Measurements from ENCODE around the gene IGSF1.

The IGSF1 gene, protein sequence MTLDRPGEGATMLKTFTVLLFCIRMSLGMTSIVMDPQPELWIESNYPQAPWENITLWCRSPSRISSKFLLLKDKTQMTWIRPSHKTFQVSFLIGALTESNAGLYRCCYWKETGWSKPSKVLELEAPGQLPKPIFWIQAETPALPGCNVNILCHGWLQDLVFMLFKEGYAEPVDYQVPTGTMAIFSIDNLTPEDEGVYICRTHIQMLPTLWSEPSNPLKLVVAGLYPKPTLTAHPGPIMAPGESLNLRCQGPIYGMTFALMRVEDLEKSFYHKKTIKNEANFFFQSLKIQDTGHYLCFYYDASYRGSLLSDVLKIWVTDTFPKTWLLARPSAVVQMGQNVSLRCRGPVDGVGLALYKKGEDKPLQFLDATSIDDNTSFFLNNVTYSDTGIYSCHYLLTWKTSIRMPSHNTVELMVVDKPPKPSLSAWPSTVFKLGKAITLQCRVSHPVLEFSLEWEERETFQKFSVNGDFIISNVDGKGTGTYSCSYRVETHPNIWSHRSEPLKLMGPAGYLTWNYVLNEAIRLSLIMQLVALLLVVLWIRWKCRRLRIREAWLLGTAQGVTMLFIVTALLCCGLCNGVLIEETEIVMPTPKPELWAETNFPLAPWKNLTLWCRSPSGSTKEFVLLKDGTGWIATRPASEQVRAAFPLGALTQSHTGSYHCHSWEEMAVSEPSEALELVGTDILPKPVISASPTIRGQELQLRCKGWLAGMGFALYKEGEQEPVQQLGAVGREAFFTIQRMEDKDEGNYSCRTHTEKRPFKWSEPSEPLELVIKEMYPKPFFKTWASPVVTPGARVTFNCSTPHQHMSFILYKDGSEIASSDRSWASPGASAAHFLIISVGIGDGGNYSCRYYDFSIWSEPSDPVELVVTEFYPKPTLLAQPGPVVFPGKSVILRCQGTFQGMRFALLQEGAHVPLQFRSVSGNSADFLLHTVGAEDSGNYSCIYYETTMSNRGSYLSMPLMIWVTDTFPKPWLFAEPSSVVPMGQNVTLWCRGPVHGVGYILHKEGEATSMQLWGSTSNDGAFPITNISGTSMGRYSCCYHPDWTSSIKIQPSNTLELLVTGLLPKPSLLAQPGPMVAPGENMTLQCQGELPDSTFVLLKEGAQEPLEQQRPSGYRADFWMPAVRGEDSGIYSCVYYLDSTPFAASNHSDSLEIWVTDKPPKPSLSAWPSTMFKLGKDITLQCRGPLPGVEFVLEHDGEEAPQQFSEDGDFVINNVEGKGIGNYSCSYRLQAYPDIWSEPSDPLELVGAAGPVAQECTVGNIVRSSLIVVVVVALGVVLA (N-terminal part only)

DNA sequence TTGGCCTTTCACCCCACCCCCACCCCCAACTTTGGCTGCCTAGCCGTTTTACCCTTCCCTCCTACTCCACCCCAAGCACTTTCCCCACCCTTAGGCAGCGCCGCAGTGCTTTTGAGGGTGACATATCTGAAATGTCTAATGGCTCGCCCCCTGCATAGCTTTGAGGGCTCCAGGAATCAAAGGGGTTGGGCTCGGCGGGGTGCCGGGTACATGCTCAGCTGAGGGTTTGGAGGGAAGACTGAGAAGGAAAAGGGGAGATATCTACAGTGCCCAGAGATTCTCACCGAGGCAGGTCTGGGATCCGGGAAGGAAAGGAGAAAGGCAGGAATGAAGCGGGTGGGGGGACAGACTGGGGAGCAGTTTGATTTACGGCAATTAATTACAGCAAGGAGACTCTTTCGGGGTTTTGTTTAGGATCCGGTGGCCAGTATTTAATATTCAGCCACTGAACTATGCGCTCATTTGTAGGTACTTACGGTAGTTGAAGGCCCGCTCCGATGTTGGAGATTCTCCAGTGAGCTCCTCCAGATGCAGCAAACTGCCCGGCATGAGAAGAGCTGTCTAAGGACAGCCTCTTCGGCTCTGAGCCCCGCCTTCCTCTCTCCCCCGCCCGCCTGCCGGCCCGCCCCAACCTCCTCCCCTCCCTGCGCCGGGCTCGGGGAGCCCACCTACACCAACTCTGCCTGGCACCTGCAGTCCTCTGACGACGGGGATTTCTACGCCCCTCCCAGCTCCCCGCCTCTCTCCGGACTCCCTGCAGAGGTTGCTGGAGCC, at the start of gene IGSF1:
TSS of gene IGSF1 (minus strand) at position 569 of the 774 bp plus-strand sequence. CDS start 2,632 bp downstream, outside the sequence.
- peak; percentile 57 for DNase-seq

DNA sequence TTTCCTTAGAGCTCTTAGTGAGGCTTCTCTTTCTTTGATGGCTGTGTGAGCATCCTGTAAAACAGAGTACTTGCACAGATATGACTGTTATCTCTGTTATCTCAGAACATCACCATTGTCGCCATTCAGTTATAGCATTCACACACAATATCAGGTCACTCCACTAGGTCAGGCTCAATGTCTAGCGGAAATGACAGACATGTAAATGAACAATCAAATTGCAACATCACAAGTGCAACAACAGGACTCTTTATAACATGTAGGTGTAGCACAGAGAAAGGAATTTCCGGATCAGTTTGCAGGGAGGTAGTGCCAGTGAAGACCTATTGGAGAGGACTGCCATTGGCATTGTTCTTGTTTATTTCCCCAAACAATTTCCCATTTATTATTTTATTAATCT, 43.2 kb upstream of the IGSF1 start:
- no peak for DNase-seq

DNA sequence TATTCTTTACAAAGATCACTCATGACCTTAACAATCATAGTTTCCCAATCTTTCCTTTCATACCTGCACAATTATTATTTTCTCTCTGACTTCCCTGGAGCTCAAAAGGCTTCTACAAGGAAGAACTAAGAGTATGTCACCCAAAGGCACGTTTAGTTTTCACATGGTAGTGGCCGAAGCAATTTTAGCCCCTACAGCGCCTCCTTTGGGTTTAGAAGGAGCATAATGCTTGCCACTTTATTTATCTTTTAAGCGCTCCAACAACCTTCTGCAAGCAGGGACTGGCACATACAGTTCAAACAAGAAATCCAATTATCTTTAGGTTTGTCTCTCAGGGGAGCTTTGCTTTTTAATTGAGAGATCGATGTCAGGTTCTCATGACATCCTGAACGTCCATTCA, 42.0 kb upstream of the IGSF1 start:
- DNase-seq = no peak

GRCh38 chrX:131330735-131331134, 41.6 kb upstream of the IGSF1 start:
- DNase-seq = no peak

DNA sequence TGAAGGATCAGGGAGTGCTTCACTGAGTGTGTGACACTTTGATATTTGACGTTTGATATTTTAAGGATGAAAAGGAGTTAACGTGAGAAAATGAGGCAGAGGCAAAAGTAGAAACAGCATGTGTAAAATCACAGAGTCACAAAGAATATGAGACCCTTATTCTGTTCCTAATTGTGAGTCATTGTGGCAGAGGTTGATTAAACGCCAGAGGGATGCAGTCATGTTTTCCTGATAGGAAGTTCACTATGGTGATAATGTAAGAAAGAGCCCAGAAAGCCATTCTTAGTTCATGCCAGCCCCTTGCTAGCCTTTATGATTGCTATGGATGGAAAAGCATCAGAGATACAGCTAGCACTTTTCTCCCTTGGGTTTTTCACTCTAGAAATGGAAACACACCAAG, 33.5 kb upstream of the IGSF1 start:
- DNase-seq = no peak

- DNase-seq = no peak
These were observed 28.2 kb upstream of the IGSF1 start for GRCh38 chrX:131317326-131317725.

GRCh38 chrX:131316260-131316659, 27.2 kb upstream of the IGSF1 start:
- no peak for DNase-seq

GRCh38 chrX:131308980-131309379, 19.9 kb upstream of the IGSF1 start:
- DNase-seq = no peak

DNA sequence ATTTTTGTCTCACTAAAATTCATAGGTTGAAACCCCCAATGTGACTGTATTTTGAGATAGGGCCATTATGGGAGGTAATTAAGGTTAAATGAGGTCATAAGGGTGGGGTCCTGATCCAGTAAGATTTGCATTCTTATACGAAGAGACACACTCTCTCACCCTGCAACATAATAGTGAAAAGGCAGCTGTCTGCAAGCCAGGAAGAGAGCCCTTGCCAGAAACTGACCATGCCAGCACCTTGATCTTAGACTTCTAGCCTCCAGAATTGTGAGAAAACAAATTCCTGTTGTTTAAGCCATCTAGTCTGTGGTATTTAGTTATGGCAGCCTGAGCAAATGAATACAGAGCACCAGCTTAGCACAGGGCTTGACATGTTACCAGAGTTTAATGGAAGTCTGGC, 17.5 kb upstream of the IGSF1 start:
- no peak for DNase-seq

GRCh38 chrX:131305926-131306325, 16.8 kb upstream of the IGSF1 start:
- no peak for DNase-seq

DNA sequence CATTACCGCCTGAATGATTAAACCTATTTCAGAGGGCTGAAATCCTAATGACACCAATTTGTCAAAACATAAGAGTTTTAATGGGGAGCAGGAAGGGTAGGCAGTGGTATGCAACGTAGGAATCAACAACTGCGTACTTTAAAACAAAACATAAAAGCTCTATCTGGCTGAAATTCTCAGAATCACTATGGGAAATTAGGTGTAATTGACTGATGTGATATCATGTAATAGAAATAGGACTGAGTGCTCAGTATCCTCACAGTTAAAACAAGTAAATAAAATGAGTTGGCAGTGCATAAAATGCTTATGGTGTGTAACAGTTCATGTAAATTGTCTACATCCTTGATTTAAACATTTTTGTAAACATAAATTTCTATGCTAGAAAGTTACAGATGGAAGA, 13.6 kb upstream of the IGSF1 start:
- no peak for DNase-seq

- DNase-seq = no peak
These were observed 12.0 kb upstream of the IGSF1 start for GRCh38 chrX:131301155-131301554.

DNA sequence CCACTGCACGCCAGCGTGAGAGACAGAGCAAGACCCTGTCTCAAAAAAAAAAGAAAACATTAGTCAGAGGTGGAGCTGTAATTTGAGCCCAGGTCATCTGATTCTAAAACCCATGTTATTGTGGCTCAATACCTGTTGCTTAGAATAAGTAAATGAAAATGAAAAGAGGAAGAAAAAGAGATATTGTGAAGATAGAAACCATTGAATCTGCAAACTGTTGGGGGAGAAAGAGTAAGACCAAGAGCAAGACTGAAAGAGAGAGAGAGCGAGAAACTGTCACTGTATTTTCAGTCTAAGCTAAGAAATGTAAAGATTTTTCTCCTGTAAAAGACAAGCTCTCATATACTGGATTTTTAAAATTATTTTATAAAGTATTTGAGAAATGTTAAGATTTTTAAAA, 9.7 kb upstream of the IGSF1 start:
- no peak for DNase-seq

DNA sequence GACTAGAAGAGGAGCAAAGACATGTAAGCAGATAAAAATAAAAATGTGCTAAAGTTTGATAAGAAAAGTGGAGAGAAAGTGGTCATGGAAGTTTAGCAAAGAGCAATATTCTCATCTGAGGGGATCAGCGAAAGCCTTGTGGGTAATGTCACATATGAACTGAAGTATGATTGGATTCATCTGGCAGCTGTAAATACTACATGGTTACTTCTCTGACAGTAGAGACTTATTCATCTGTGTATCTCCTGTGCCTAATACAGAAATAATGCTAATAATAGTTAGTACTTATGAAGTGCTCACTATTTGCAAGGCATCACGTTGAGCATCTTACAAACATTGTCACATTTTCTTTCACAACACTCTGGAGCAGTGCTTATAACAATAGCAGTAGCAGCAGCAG, 8.9 kb upstream of the IGSF1 start:
- DNase-seq = no peak

GRCh38 chrX:131289527-131289926, 421 bp upstream of the IGSF1 start:
- DNase-seq = no peak

GRCh38 chrX:131288188-131288587, 918 bp downstream of the IGSF1 start:
- no peak for DNase-seq

DNA sequence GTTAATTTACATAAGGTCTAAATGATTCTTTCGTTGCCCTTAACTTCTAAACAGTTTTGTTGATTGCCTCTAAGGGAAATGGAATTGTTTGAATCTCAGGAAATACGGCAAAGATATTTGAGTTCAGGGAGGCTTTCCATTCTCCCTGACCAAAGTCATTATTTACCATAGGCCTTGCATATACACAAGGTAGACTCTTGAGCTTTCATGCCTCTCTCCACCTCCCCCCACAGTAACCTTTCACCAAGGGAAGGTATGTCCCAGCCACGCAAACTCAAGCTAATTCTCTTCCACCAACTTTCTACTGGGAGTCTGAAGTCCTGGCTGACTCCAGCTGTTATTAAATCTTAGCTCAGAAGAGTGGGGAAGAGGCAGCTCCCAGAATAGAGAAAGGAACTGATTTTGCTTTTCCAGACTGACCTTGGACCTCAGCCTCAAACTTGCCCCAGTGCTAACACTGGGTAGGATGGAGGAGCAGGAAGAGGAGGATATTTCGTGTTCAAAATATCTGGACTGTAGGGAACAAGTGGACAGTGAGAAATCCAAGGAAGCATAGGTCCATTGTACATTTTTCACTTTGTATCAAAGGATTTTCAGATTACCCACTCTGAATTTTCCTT, 1.4 kb downstream of the IGSF1 start:
- DNase-seq = no peak

DNA sequence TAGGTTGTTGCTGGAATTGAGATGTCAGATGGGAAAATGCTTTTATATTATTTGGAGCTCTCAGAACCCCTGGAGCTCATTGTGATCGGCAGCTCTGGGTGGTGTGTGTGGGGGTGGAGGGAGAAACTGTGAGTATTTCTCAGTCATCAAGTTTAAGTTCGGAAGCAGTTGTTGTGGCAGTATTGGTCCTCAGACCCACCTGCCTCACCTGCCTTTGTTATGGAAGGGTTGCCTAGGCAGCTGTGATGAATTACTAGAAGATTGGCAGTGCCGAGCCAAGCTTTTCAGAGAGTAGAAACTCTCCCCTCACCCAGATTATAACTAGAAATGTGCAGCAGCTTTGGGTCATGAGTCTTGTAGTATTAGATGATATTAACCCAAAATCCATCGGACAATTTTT, 9.5 kb downstream of the IGSF1 start:
- no peak for DNase-seq

GRCh38 chrX:131279197-131279596, 9.9 kb downstream of the IGSF1 start:
- no peak for DNase-seq

DNA sequence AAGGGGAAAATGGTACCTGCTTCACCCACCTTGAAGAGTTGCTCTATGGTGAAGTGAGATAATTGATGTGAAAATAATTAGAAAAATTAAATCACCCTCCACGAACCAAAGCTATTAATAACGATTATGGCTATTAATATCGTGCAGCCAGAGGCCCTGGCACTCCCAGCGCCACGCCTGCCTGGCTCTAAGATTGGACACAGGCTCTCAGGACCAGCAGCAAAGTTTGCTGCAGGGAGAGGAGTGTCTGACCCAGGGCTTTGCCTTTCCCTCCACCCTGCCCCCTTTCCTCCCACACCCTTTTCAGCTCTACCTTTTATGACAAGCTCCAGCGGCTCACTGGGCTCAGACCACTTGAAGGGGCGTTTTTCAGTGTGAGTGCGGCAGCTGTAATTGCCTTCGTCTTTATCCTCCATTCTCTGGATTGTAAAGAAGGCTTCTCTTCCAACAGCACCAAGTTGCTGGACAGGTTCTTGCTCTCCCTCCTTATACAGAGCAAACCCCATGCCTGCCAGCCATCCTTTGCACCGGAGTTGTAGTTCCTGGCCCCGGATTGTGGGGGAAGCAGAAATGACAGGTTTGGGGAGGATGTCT, 11.5 kb downstream of the IGSF1 start:
- DNase-seq = no peak

GRCh38 chrX:131273011-131273410, 16.1 kb downstream of the IGSF1 start:
- no peak for DNase-seq
